ENCODE results near the gene PURB. TPM values are rescaled to one million over a fixed set of nuclear protein-coding genes. Genes with fewer than 3 reads are reported as not detected.
"Not testable (repeated sequence)": the region's sequence is repeated elsewhere in the genome, so short reads cannot be mapped to it uniquely, and the experiment has no call there.

The PURB gene
- total RNA-seq (8.0 TPM), polyA plus RNA-seq (16.5 TPM)
- long read RNA-seq, donor 1, full-length matches to known transcripts, result 9 of 9 reads
- long read RNA-seq, donor 1, partial matches to known transcripts, result 0 of 9 reads
- long read RNA-seq, donor 1, other reads (novel, unspliced or antisense), result 0 of 9 reads
- long read RNA-seq, donor 2, result 0 reads
- long read RNA-seq, donor 3, full-length matches to known transcripts, result 43 of 43 reads
- long read RNA-seq, donor 3, partial matches to known transcripts, result 0 of 43 reads
- long read RNA-seq, donor 3, other reads (novel, unspliced or antisense), result 0 of 43 reads
- long read RNA-seq, donor 4, full-length matches to known transcripts, result 30 of 30 reads
- long read RNA-seq, donor 4, partial matches to known transcripts, result 0 of 30 reads
- long read RNA-seq, donor 4, other reads (novel, unspliced or antisense), result 0 of 30 reads
- long read RNA-seq, donor 5, full-length matches to known transcripts, result 61 of 61 reads
- long read RNA-seq, donor 5, partial matches to known transcripts, result 0 of 61 reads
- long read RNA-seq, donor 5, other reads (novel, unspliced or antisense), result 0 of 61 reads
- long read RNA-seq, donor 6, full-length matches to known transcripts, result 29 of 29 reads
- long read RNA-seq, donor 6, partial matches to known transcripts, result 0 of 29 reads
- long read RNA-seq, donor 6, other reads (novel, unspliced or antisense), result 0 of 29 reads
- long read RNA-seq, donor 7, full-length matches to known transcripts, result 43 of 43 reads
- long read RNA-seq, donor 7, partial matches to known transcripts, result 0 of 43 reads
- long read RNA-seq, donor 7, other reads (novel, unspliced or antisense), result 0 of 43 reads
- long read RNA-seq, donor 8, full-length matches to known transcripts, result 15 of 15 reads
- long read RNA-seq, donor 8, partial matches to known transcripts, result 0 of 15 reads
- long read RNA-seq, donor 8, other reads (novel, unspliced or antisense), result 0 of 15 reads
- long read RNA-seq, donor 9, full-length matches to known transcripts, result 41 of 41 reads
- long read RNA-seq, donor 9, partial matches to known transcripts, result 0 of 41 reads
- long read RNA-seq, donor 9, other reads (novel, unspliced or antisense), result 0 of 41 reads
- long read RNA-seq, donor 10, full-length matches to known transcripts, result 29 of 29 reads
- long read RNA-seq, donor 10, partial matches to known transcripts, result 0 of 29 reads
- long read RNA-seq, donor 10, other reads (novel, unspliced or antisense), result 0 of 29 reads

GRCh38 chr7:44885394-44886317 is at the start of gene PURB:
TSS of gene PURB (minus strand) at chr7:44885530. CDS start at chr7:44885348, 182 bp downstream.
- Histone ChIP-seq H3K4me3 (ENCODE audit: low read length in 2 of 2) (peak within 1 kb of the TSS; percentile 91 to 97), H3K4me1 (ENCODE audit: control insufficient read depth in 2 of 2, insufficient read depth in 2 of 2, low read length in 2 of 2) (peaks cover 23 to 37% of the 10 kb centered on the region in 2 donors), H3K27ac (ENCODE audit: low read depth in 1 of 2, low read length in 1 of 2) (peak within 1 kb of the TSS; percentile 99 to 100), H3K27me3 (ENCODE audit: control insufficient read depth in 2 of 2, insufficient read depth in 1 of 2, low read length in 1 of 2) (no peaks in the 10 kb centered on the region), H3K36me3 (ENCODE audit: control insufficient read depth in 2 of 2, insufficient read depth in 2 of 2, low read length in 1 of 2) (peaks cover under 1 to 14% of the 10 kb centered on the region in 2 donors), H3K9me3 (ENCODE audit: control insufficient read depth in 2 of 2, insufficient read depth in 1 of 2, low read length in 1 of 2) (no peaks in the 10 kb centered on the region)
- peak; percentile 85 to 97 (median 94) for DNase-seq (ENCODE audit: low read depth in 6 of 9, low spot score in 9 of 9)
- WGBS, result 2% methylated on average over 72 of the region's 72 CpGs

GRCh38 chr7:44935016-44935415 is 49.7 kb upstream of the PURB start:
- no peak overlapping the region for H3K27ac ChIP-seq (ENCODE audit: low read depth in 1 of 2, low read length in 1 of 2)
- no peak for DNase-seq (ENCODE audit: low read depth in 6 of 9, low spot score in 9 of 9)
- peaks cover 0 to 11% of the 10 kb centered on the region in 2 donors for H3K27me3 ChIP-seq (ENCODE audit: control insufficient read depth in 2 of 2, insufficient read depth in 1 of 2, low read length in 1 of 2)
- 78% methylated on average over 1 of the region's 1 CpG for WGBS
- H3K4me1 ChIP-seq (ENCODE audit: control insufficient read depth in 2 of 2, insufficient read depth in 2 of 2, low read length in 2 of 2), result no peaks in the 10 kb centered on the region
- H3K4me3 ChIP-seq (ENCODE audit: low read length in 2 of 2), result no peak overlapping the region
- no peaks in the 10 kb centered on the region for H3K36me3 ChIP-seq (ENCODE audit: control insufficient read depth in 2 of 2, insufficient read depth in 2 of 2, low read length in 1 of 2)
- H3K9me3 ChIP-seq (ENCODE audit: control insufficient read depth in 2 of 2, insufficient read depth in 1 of 2, low read length in 1 of 2), result no peaks in the 10 kb centered on the region

DNA sequence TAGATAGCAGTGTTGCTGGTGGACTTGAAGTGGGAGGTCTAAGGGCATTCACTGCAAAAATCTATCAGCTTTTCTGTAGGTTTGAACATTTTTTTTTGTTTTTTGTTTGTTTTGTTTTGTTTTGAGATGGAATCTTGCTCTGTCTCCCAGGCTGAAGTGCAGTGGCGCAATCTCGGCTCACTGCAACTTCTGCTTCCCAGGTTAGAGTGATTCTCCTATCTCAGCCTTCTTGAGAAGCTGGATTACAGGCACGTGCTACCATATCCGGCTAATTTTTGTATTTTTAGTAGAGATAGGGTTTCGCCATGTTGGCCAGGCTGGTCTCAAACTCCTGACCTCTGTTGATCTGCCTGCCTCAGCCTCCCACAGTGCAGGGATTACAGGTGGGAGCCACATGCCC is 49.2 kb upstream of the PURB start:
- not testable (repeated sequence) for H3K9me3 ChIP-seq (ENCODE audit: control insufficient read depth in 2 of 2, insufficient read depth in 1 of 2, low read length in 1 of 2); H3K27ac ChIP-seq (ENCODE audit: low read depth in 1 of 2, low read length in 1 of 2); H3K4me3 ChIP-seq (ENCODE audit: low read length in 2 of 2); H3K4me1 ChIP-seq (ENCODE audit: control insufficient read depth in 2 of 2, insufficient read depth in 2 of 2, low read length in 2 of 2); DNase-seq (ENCODE audit: low read depth in 6 of 9, low spot score in 9 of 9); H3K36me3 ChIP-seq (ENCODE audit: control insufficient read depth in 2 of 2, insufficient read depth in 2 of 2, low read length in 1 of 2)
- peaks cover 0 to 11% of the 10 kb centered on the region in 2 donors for H3K27me3 ChIP-seq (ENCODE audit: control insufficient read depth in 2 of 2, insufficient read depth in 1 of 2, low read length in 1 of 2)
- 98% methylated on average over 5 of the region's 5 CpGs for WGBS

- no peak for DNase-seq (ENCODE audit: low read depth in 6 of 9, low spot score in 9 of 9)
- Histone ChIP-seq H3K36me3 (ENCODE audit: control insufficient read depth in 2 of 2, insufficient read depth in 2 of 2, low read length in 1 of 2) (no peaks in the 10 kb centered on the region), H3K4me3 (ENCODE audit: low read length in 2 of 2) (no peak overlapping the region), H3K4me1 (ENCODE audit: control insufficient read depth in 2 of 2, insufficient read depth in 2 of 2, low read length in 2 of 2) (no peaks in the 10 kb centered on the region), H3K27ac (ENCODE audit: low read depth in 1 of 2, low read length in 1 of 2) (no peak overlapping the region), H3K27me3 (ENCODE audit: control insufficient read depth in 2 of 2, insufficient read depth in 1 of 2, low read length in 1 of 2) (peaks cover 0 to 6% of the 10 kb centered on the region in 2 donors), H3K9me3 (ENCODE audit: control insufficient read depth in 2 of 2, insufficient read depth in 1 of 2, low read length in 1 of 2) (no peaks in the 10 kb centered on the region)
- WGBS, result 97% methylated on average over 6 of the region's 6 CpGs
These were observed 45.6 kb upstream of the PURB start for GRCh38 chr7:44930921-44931320.

GRCh38 chr7:44922351-44922694 is 37.0 kb upstream of the PURB start:
- H3K4me3 ChIP-seq (ENCODE audit: low read length in 2 of 2), result no peak overlapping the region
- WGBS, result 68% methylated on average over 8 of the region's 8 CpGs
- H3K9me3 ChIP-seq (ENCODE audit: control insufficient read depth in 2 of 2, insufficient read depth in 1 of 2, low read length in 1 of 2), result no peaks in the 10 kb centered on the region
- H3K27ac ChIP-seq (ENCODE audit: low read depth in 1 of 2, low read length in 1 of 2), result no peak overlapping the region
- H3K36me3 ChIP-seq (ENCODE audit: control insufficient read depth in 2 of 2, insufficient read depth in 2 of 2, low read length in 1 of 2), result no peaks in the 10 kb centered on the region
- no peak for DNase-seq (ENCODE audit: low read depth in 6 of 9, low spot score in 9 of 9)
- peaks cover 0 to 10% of the 10 kb centered on the region in 2 donors for H3K4me1 ChIP-seq (ENCODE audit: control insufficient read depth in 2 of 2, insufficient read depth in 2 of 2, low read length in 2 of 2)
- no peaks in the 10 kb centered on the region for H3K27me3 ChIP-seq (ENCODE audit: control insufficient read depth in 2 of 2, insufficient read depth in 1 of 2, low read length in 1 of 2)

DNA sequence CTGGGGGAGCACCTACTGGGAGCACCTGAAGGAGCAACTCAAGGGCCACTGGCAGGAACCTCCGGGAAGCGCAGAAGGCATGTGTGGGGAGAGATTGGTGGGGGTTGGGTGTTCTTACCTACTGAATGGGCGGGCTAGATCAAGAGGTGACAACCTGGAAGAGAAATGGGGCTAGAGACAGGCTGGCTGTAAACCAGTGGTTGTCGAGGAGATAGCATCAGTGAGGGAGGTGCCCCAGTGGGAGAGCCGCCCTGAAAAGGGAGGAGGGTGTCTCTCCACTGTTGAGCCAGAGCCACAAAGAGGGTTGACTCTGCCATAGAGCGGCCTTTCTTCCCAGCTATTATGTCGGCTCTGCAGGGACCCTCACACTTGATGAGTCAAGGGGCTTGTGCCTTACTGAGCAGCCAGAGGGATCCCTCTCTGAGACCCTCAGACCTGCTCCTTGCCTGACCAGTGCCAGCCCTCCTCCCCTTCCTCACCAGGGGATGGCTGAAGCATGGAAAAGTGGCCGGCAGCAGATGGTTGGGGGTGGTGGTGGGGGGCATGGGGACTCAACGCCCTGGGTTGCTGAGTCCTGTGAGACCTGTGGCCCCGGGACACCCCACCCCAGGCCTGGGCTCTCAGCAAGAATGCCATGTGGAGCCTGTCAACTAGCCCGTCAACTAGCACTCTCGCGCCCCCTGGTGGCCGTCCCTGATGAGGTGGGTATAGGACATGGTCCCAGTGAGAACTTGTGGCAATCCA is 36.4 kb upstream of the PURB start:
- Histone ChIP-seq H3K4me3 (ENCODE audit: low read length in 2 of 2) (no peak overlapping the region), H3K4me1 (ENCODE audit: control insufficient read depth in 2 of 2, insufficient read depth in 2 of 2, low read length in 2 of 2) (peaks cover 0 to 10% of the 10 kb centered on the region in 2 donors), H3K36me3 (ENCODE audit: control insufficient read depth in 2 of 2, insufficient read depth in 2 of 2, low read length in 1 of 2) (no peaks in the 10 kb centered on the region), H3K27me3 (ENCODE audit: control insufficient read depth in 2 of 2, insufficient read depth in 1 of 2, low read length in 1 of 2) (no peaks in the 10 kb centered on the region), H3K27ac (ENCODE audit: low read depth in 1 of 2, low read length in 1 of 2) (no peak overlapping the region), H3K9me3 (ENCODE audit: control insufficient read depth in 2 of 2, insufficient read depth in 1 of 2, low read length in 1 of 2) (no peaks in the 10 kb centered on the region)
- DNase-seq (ENCODE audit: low read depth in 6 of 9, low spot score in 9 of 9), result peak; percentile 52 to 92 (median 77)
- 45% methylated on average over 14 of the region's 14 CpGs for WGBS

DNA sequence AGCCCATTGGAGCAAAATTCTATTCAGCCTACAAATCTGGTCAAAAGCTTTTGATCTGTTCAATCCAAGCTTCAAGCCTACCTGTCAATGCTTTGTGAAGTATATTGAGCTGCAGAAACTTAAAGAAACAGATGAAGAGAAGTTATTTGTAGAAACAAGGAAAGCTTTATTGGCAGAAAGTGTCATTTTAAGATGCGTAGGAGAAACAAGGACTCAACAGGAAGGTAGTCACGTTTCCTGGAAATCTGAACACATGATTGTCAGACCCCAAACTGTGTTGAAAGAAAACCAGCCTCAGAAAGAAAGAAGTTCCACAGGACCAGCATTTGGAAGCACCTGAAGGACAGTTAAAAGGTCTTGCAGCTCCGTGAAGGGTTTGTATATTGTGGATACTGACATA is 34.8 kb upstream of the PURB start:
- Histone ChIP-seq H3K36me3 (ENCODE audit: control insufficient read depth in 2 of 2, insufficient read depth in 2 of 2, low read length in 1 of 2) (no peaks in the 10 kb centered on the region), H3K9me3 (ENCODE audit: control insufficient read depth in 2 of 2, insufficient read depth in 1 of 2, low read length in 1 of 2) (no peaks in the 10 kb centered on the region), H3K27me3 (ENCODE audit: control insufficient read depth in 2 of 2, insufficient read depth in 1 of 2, low read length in 1 of 2) (no peaks in the 10 kb centered on the region), H3K4me3 (ENCODE audit: low read length in 2 of 2) (no peak overlapping the region), H3K27ac (ENCODE audit: low read depth in 1 of 2, low read length in 1 of 2) (no peak overlapping the region), H3K4me1 (ENCODE audit: control insufficient read depth in 2 of 2, insufficient read depth in 2 of 2, low read length in 2 of 2) (peaks cover 0 to 10% of the 10 kb centered on the region in 2 donors)
- no peak for DNase-seq (ENCODE audit: low read depth in 6 of 9, low spot score in 9 of 9)
- WGBS, result 92% methylated on average over 3 of the region's 3 CpGs

GRCh38 chr7:44918029-44918428 is 32.7 kb upstream of the PURB start:
- no peak for DNase-seq (ENCODE audit: low read depth in 6 of 9, low spot score in 9 of 9)
- Histone ChIP-seq H3K27ac (ENCODE audit: low read depth in 1 of 2, low read length in 1 of 2) (no peak overlapping the region), H3K9me3 (ENCODE audit: control insufficient read depth in 2 of 2, insufficient read depth in 1 of 2, low read length in 1 of 2) (no peaks in the 10 kb centered on the region), H3K4me1 (ENCODE audit: control insufficient read depth in 2 of 2, insufficient read depth in 2 of 2, low read length in 2 of 2) (peaks cover 0 to 10% of the 10 kb centered on the region in 2 donors), H3K4me3 (ENCODE audit: low read length in 2 of 2) (no peak overlapping the region), H3K36me3 (ENCODE audit: control insufficient read depth in 2 of 2, insufficient read depth in 2 of 2, low read length in 1 of 2) (no peaks in the 10 kb centered on the region), H3K27me3 (ENCODE audit: control insufficient read depth in 2 of 2, insufficient read depth in 1 of 2, low read length in 1 of 2) (no peaks in the 10 kb centered on the region)
